Measurements from ENCODE around the gene TACR1.
"Not testable (repeated sequence)": the region's sequence is repeated elsewhere in the genome, so short reads cannot be mapped to it uniquely, and the experiment has no call there.

Gene TACR1

DNA sequence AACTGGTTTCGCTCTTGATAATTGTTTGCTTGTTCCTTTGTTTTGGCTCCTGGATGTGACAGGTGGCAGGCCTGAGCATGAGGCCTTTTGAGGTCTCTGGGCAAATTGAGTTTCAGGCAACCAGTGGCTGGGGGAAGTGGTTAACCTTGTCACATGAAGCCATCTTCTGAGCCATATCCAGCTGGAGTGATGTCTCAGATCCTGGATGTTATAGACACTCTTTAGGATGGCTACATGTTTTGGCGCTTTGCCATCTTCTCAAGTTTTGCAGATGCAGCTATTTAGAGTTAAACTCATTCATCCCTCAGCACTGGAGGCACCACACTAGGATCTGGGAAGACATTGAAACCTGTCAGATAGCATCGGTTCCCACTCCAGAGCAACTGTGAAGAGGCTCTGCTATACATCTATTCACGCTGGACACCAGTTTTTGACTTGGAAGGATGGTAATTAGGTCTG, 25.3 kb upstream of the TACR1 start:
- Histone ChIP-seq H3K27ac (ENCODE audit: poor library complexity, severe bottlenecking) (no peak overlapping the region), H3K9me3 (ENCODE audit: severe bottlenecking) (no peaks in the 10 kb centered on the region), H3K27me3 (ENCODE audit: insufficient read depth, poor library complexity, severe bottlenecking) (no peaks in the 10 kb centered on the region), H3K4me3 (ENCODE audit: severe bottlenecking) (no peak overlapping the region), H3K4me1 (ENCODE audit: insufficient read depth, poor library complexity, severe bottlenecking) (no peaks in the 10 kb centered on the region), H3K36me3 (ENCODE audit: low read depth) (no peaks in the 10 kb centered on the region)
- DNase-seq (ENCODE audit: low spot score) (no peak), ATAC-seq (ENCODE audit: low read depth) (no peak)
- TF ChIP-seq, protein P1, sequence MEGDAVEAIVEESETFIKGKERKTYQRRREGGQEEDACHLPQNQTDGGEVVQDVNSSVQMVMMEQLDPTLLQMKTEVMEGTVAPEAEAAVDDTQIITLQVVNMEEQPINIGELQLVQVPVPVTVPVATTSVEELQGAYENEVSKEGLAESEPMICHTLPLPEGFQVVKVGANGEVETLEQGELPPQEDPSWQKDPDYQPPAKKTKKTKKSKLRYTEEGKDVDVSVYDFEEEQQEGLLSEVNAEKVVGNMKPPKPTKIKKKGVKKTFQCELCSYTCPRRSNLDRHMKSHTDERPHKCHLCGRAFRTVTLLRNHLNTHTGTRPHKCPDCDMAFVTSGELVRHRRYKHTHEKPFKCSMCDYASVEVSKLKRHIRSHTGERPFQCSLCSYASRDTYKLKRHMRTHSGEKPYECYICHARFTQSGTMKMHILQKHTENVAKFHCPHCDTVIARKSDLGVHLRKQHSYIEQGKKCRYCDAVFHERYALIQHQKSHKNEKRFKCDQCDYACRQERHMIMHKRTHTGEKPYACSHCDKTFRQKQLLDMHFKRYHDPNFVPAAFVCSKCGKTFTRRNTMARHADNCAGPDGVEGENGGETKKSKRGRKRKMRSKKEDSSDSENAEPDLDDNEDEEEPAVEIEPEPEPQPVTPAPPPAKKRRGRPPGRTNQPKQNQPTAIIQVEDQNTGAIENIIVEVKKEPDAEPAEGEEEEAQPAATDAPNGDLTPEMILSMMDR (IDR thresholded peaks at IDR 0.05; ENCODE audit: poor library complexity, severe bottlenecking): no peak

DNA sequence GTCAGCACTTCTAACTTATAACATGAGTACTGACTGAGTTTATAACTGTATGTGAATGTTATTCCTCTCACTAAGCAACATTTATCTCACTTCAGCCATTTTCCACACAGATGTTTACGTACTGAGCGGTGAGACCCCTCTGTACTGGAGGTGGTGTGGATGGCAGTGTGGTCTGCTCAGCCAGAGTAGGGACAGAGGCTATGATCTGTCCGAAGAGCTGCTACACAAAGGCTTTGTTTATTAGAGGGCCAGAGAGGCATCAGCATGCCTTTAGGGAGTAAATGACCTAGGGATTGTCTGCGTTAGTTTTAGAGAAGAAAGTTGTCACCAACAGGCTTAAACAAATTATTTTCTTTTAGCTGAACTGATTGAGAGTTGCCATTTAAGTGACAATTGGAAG, 23.2 kb upstream of the TACR1 start:
- Histone ChIP-seq H3K27ac (ENCODE audit: poor library complexity, severe bottlenecking) (no peak overlapping the region), H3K4me3 (ENCODE audit: severe bottlenecking) (no peak overlapping the region), H3K4me1 (ENCODE audit: insufficient read depth, poor library complexity, severe bottlenecking) (no peaks in the 10 kb centered on the region), H3K27me3 (ENCODE audit: insufficient read depth, poor library complexity, severe bottlenecking) (no peaks in the 10 kb centered on the region), H3K36me3 (ENCODE audit: low read depth) (no peaks in the 10 kb centered on the region), H3K9me3 (ENCODE audit: severe bottlenecking) (no peaks in the 10 kb centered on the region)
- DNase-seq (ENCODE audit: low spot score) (no peak), ATAC-seq (ENCODE audit: low read depth) (no peak)
- TF ChIP-seq, protein P1 (IDR thresholded peaks at IDR 0.05; ENCODE audit: poor library complexity, severe bottlenecking): no peak

DNA sequence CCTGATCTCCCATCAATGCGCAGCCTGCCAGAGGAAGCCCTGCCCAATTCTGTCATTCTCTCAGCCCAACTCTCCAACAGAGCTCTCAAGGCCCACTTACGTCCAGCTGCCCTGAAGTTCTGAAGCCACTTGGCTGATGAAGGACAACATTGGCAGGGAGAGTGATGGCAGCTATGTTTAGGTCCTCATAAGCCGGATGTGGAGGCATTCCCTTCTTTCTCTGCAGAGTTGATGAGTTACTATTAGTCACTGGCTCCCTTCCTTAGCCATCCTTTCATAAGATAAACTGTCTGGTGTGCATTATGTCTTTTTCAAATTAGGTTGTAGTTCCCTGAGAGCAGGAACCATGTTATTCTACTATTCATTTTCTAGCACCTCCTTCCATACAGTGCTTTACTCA, 22.5 kb upstream of the TACR1 start:
- Histone ChIP-seq H3K36me3 (ENCODE audit: low read depth) (no peaks in the 10 kb centered on the region), H3K9me3 (ENCODE audit: severe bottlenecking) (no peaks in the 10 kb centered on the region), H3K27ac (ENCODE audit: poor library complexity, severe bottlenecking) (no peak overlapping the region), H3K27me3 (ENCODE audit: insufficient read depth, poor library complexity, severe bottlenecking) (no peaks in the 10 kb centered on the region), H3K4me3 (ENCODE audit: severe bottlenecking) (no peak overlapping the region), H3K4me1 (ENCODE audit: insufficient read depth, poor library complexity, severe bottlenecking) (no peaks in the 10 kb centered on the region)
- TF ChIP-seq, protein P1 (IDR thresholded peaks at IDR 0.05; ENCODE audit: poor library complexity, severe bottlenecking): no peak
- peak; percentile 71; the same call in 2 of the 3 replicates for ATAC-seq (ENCODE audit: low read depth)
- no peak for DNase-seq (ENCODE audit: low spot score)

DNA sequence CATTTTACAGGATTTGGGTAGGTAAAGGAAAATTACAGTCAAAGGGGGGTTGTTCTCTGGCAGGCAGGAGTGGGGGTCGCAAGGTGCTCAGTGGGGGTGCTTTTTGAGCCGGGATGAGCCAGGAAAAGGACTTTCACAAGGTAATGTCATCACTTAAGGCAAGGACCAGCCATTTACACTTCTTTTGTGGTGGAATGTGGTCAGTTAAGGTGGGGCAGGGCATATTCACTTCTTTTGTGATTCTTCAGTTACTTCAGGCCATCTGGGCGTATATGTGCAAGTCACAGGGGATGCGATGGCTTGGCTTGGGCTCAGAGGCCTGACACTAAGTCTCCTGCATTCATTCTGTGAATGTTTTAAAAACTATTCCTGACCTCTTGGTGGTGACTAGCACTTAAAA, 19.9 kb upstream of the TACR1 start:
- H3K36me3 ChIP-seq (ENCODE audit: low read depth); ATAC-seq (ENCODE audit: low read depth); H3K9me3 ChIP-seq (ENCODE audit: severe bottlenecking); H3K27me3 ChIP-seq (ENCODE audit: insufficient read depth, poor library complexity, severe bottlenecking); H3K27ac ChIP-seq (ENCODE audit: poor library complexity, severe bottlenecking); DNase-seq (ENCODE audit: low spot score); H3K4me1 ChIP-seq (ENCODE audit: insufficient read depth, poor library complexity, severe bottlenecking); H3K4me3 ChIP-seq (ENCODE audit: severe bottlenecking): not testable (repeated sequence)

DNA sequence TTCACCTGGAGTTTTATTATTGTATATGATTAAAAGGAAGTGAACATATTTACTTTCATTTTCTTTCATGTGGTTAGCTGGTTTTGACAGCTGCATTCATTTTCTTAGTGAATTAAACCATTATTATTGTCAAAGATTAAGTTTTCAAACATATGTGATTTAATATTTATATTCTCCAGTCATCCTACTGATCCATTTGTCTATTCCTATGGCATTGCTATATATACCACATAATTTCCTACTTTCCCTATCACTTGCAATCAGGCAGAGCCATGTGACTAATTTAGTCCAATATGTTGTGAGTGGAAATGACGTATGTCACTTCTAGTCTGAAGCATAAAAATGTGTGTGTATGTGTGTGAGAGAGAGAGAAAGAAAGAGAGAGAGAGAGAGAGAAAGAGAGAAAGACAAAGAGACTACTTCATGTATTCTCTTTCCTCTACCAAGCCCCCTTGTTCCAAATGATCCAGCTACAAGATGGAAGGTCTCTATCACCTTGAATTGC, 12.0 kb upstream of the TACR1 start:
- no peak for DNase-seq (ENCODE audit: low spot score)
- TF ChIP-seq, protein P1 (IDR thresholded peaks at IDR 0.05; ENCODE audit: poor library complexity, severe bottlenecking): no peak
- no peak overlapping the region for H3K27ac ChIP-seq (ENCODE audit: poor library complexity, severe bottlenecking)

More for the DNA sequence above, 12.0 kb upstream of the TACR1 start:
- Histone ChIP-seq H3K4me3 (ENCODE audit: severe bottlenecking) (no peak overlapping the region), H3K4me1 (ENCODE audit: insufficient read depth, poor library complexity, severe bottlenecking) (no peaks in the 10 kb centered on the region), H3K36me3 (ENCODE audit: low read depth) (no peaks in the 10 kb centered on the region), H3K9me3 (ENCODE audit: severe bottlenecking) (no peaks in the 10 kb centered on the region), H3K27me3 (ENCODE audit: insufficient read depth, poor library complexity, severe bottlenecking) (no peaks in the 10 kb centered on the region)
- no peak for ATAC-seq (ENCODE audit: low read depth)
